H7 (cell line): ENCODE data around the gene EIF4E2. TPM values are rescaled to one million over a fixed set of nuclear protein-coding genes. Genes with fewer than 3 reads are reported as not detected.

Experiments used
- DNase-seq: peaks from one replicate; pipeline ENCODE4 v3.0.0; 2012
- H3K27me3 ChIP-seq: 2 replicates; pipeline ENCODE4 v1.6.0; 2011; ENCODE audit warnings: mild to moderate bottlenecking, low read length; ENCODE audit not compliant: control insufficient read depth, insufficient read depth
- H3K36me3 ChIP-seq: replicated peaks from 2 replicates; pipeline ENCODE4 v1.5.1; 2011; ENCODE audit warnings: low read length; ENCODE audit not compliant: control insufficient read depth, insufficient read depth
- H3K4me3 ChIP-seq: 2 replicates; pipeline ENCODE4 v1.5.1; 2011; ENCODE audit warnings: low read depth, mild to moderate bottlenecking, control low read depth, low read length, moderate library complexity; ENCODE audit not compliant: insufficient read depth
- total RNA-seq: library from RNA; depleted of rRNA; stranded (reverse); fragments of >200 nt; shearing (Covaris generic); gene quantifications from 2 replicates; pipeline ENCODE4 v1.2.3, GENCODE V29; 2014; rRNA removed

The EIF4E2 gene
- total RNA-seq, 1 experiment from 2014 or later: 64.6 TPM

- H3K27me3 ChIP-seq: no peaks in the 10 kb centered on the region
- no peak for DNase-seq
- no peak overlapping the region for H3K4me3 ChIP-seq
Observed at GRCh38 chr2:232604535-232604934, 54.0 kb downstream of the EIF4E2 start.

GRCh38 chr2:232607011-232607410 is 56.5 kb downstream of the EIF4E2 start:
- DNase-seq: no peak
- no peaks in the 10 kb centered on the region for H3K36me3 ChIP-seq
- no peak overlapping the region for H3K4me3 ChIP-seq
- H3K27me3 ChIP-seq: no peaks in the 10 kb centered on the region

More at GRCh38 chr2:232604535-232604934, 54.0 kb downstream of the EIF4E2 start:
- no peaks in the 10 kb centered on the region for H3K36me3 ChIP-seq

- H3K36me3 ChIP-seq: no peaks in the 10 kb centered on the region
- H3K4me3 ChIP-seq: no peak overlapping the region
- H3K27me3 ChIP-seq: no peaks in the 10 kb centered on the region
- DNase-seq: no peak
Observed at GRCh38 chr2:232609607-232610006, 59.1 kb downstream of the EIF4E2 start.

GRCh38 chr2:232610081-232610480 is 59.6 kb downstream of the EIF4E2 start:
- no peaks in the 10 kb centered on the region for H3K27me3 ChIP-seq
- no peaks in the 10 kb centered on the region for H3K36me3 ChIP-seq
- H3K4me3 ChIP-seq: no peak overlapping the region
- no peak for DNase-seq

- no peaks in the 10 kb centered on the region for H3K36me3 ChIP-seq
- H3K4me3 ChIP-seq: no peak overlapping the region
- no peaks in the 10 kb centered on the region for H3K27me3 ChIP-seq
- peak; percentile 32 for DNase-seq
Observed at GRCh38 chr2:232611061-232611460, 60.6 kb downstream of the EIF4E2 start.

GRCh38 chr2:232611559-232612218 is 61.2 kb downstream of the EIF4E2 start:
- Histone ChIP-seq H3K4me3 (no peak overlapping the region), H3K27me3 (no peaks in the 10 kb centered on the region), H3K36me3 (no peaks in the 10 kb centered on the region)
- DNase-seq: peak; percentile 87

- Histone ChIP-seq H3K4me3 (no peak overlapping the region), H3K27me3 (no peaks in the 10 kb centered on the region), H3K36me3 (no peaks in the 10 kb centered on the region)
- DNase-seq: no peak
Observed at GRCh38 chr2:232613538-232614134, 63.1 kb downstream of the EIF4E2 start.

- DNase-seq: no peak
- Histone ChIP-seq H3K27me3 (no peaks in the 10 kb centered on the region), H3K36me3 (no peaks in the 10 kb centered on the region), H3K4me3 (no peak overlapping the region)
Observed at GRCh38 chr2:232615339-232615738, 64.8 kb downstream of the EIF4E2 start.

Other genes starting within 250 kb of the EIF4E2 start
- gene ALPP, start 171.9 kb upstream of the EIF4E2 start, total RNA-seq: 0.15 and 0.69 TPM in 2 replicates
- 0.21 and 0.89 TPM in 2 replicates for gene ALPG, start 143.8 kb upstream of the EIF4E2 start, total RNA-seq
- 0.10 TPM in 1 of 2 replicates, not detected in the other for gene ALPI, start 94.5 kb upstream of the EIF4E2 start, total RNA-seq
- 12.5 and 17.2 TPM in 2 replicates for gene ECEL1, start 62.9 kb upstream of the EIF4E2 start, total RNA-seq
- gene PRSS56, start 30.3 kb upstream of the EIF4E2 start, total RNA-seq: not detected in 2 replicates
- not detected in 2 replicates for gene CHRND, start 24.5 kb upstream of the EIF4E2 start, total RNA-seq
- not detected in 2 replicates for gene CHRNG, start 11.0 kb upstream of the EIF4E2 start, total RNA-seq
- gene TIGD1, start 132 bp upstream of the EIF4E2 start, total RNA-seq: 5.0 and 8.0 TPM in 2 replicates
- 3.8 and 4.3 TPM in 2 replicates for gene EFHD1, start 82.9 kb downstream of the EIF4E2 start, total RNA-seq
- gene GIGYF2, start 146.6 kb downstream of the EIF4E2 start, total RNA-seq: 34.5 and 56.1 TPM in 2 replicates
- not detected in 2 replicates for gene KCNJ13, start 225.9 kb downstream of the EIF4E2 start, total RNA-seq